ENCODE results near the gene ZNF638.

DNA sequence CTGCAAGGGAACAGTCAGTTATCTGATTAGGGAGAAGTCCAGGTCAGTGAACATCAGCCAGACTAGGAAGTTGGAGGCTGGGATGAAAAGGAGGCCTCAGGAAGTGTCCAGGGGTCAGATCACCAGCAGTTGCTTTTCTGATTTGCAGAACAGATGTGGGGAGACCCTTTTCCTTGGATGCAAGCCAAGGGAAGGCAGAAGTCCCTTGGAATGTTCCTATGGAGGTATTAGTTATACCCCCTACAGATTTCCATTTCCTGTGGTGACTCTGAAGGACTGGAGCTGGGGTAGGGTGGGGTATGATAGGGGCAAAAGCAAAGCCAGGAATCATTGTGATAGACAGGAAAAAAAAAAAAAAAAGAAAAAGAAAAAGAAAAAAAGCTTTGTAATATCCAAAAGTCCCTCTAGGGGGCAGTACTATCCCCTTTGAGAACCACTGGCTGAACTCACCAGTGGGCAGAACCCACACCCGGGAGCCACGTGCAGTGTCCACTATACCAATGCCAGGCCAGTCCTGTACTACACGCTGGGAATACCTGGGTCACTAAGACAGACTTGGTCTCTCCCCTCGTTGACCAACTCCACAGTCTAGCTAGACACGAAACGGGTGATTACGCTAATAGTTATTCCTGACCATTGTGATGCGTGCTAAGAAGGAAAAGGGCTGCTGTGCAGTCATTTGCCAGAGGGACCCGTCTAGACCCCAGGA, 129.2 kb downstream of the ZNF638 start:
- TF ChIP-seq, protein P1, sequence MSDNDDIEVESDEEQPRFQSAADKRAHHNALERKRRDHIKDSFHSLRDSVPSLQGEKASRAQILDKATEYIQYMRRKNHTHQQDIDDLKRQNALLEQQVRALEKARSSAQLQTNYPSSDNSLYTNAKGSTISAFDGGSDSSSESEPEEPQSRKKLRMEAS (IDR thresholded peaks at IDR 0.05), result peak; percentile 68
- TF ChIP-seq EZH2 (IDR thresholded peaks at IDR 0.05), result no peak
- TF ChIP-seq ZNF274 (IDR thresholded peaks at IDR 0.05; ENCODE audit: low read depth, low read length), result no peak
- TF ChIP-seq, protein P2, sequence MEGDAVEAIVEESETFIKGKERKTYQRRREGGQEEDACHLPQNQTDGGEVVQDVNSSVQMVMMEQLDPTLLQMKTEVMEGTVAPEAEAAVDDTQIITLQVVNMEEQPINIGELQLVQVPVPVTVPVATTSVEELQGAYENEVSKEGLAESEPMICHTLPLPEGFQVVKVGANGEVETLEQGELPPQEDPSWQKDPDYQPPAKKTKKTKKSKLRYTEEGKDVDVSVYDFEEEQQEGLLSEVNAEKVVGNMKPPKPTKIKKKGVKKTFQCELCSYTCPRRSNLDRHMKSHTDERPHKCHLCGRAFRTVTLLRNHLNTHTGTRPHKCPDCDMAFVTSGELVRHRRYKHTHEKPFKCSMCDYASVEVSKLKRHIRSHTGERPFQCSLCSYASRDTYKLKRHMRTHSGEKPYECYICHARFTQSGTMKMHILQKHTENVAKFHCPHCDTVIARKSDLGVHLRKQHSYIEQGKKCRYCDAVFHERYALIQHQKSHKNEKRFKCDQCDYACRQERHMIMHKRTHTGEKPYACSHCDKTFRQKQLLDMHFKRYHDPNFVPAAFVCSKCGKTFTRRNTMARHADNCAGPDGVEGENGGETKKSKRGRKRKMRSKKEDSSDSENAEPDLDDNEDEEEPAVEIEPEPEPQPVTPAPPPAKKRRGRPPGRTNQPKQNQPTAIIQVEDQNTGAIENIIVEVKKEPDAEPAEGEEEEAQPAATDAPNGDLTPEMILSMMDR (IDR thresholded peaks at IDR 0.05 in 2 of 3, conservative IDR thresholded peaks at IDR 0.05 in 1 of 3; ENCODE audit: borderline replicate concordance in 1 of 3, insufficient read depth in 1 of 3, low read depth in 2 of 3, low read length in 2 of 3), result peak; percentile 62 to 79 (median 78)
- TF ChIP-seq CBX3 (IDR thresholded peaks at IDR 0.05; ENCODE audit: low read depth), result no peak
- no peak for TF ChIP-seq POLR2A (IDR thresholded peaks at IDR 0.05; ENCODE audit: borderline replicate concordance, extremely low read depth, insufficient read depth, insufficient read length)
- no peak for TF ChIP-seq POLR2AphosphoS5 (IDR thresholded peaks at IDR 0.05; ENCODE audit: low read depth, low read length)
- TF ChIP-seq FOSL1 (IDR thresholded peaks at IDR 0.05; ENCODE audit: low read depth), result no peak
- TF ChIP-seq, protein P3, sequence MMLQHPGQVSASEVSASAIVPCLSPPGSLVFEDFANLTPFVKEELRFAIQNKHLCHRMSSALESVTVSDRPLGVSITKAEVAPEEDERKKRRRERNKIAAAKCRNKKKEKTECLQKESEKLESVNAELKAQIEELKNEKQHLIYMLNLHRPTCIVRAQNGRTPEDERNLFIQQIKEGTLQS (IDR thresholded peaks at IDR 0.05), result no peak
- no peak for TF ChIP-seq SIN3A (IDR thresholded peaks at IDR 0.05; ENCODE audit: low read depth)
- TF ChIP-seq ZFX (IDR thresholded peaks at IDR 0.05), result no peak
- no peak for TF ChIP-seq EZH2phosphoT487 (IDR thresholded peaks at IDR 0.05; ENCODE audit: borderline replicate concordance)
- TF ChIP-seq JUND (IDR thresholded peaks at IDR 0.05), result no peak
